ENCODE results near the gene A1BG. TPM values are rescaled to one million over a fixed set of nuclear protein-coding genes. Genes with fewer than 3 reads are reported as not detected.
"Not testable (repeated sequence)": the region's sequence is repeated elsewhere in the genome, so short reads cannot be mapped to it uniquely, and the experiment has no call there.

Gene A1BG
- total and polyA plus RNA-seq, 7 experiments from 2014 or later, result 7.0 to 60.1 (median 16.2) TPM

DNA sequence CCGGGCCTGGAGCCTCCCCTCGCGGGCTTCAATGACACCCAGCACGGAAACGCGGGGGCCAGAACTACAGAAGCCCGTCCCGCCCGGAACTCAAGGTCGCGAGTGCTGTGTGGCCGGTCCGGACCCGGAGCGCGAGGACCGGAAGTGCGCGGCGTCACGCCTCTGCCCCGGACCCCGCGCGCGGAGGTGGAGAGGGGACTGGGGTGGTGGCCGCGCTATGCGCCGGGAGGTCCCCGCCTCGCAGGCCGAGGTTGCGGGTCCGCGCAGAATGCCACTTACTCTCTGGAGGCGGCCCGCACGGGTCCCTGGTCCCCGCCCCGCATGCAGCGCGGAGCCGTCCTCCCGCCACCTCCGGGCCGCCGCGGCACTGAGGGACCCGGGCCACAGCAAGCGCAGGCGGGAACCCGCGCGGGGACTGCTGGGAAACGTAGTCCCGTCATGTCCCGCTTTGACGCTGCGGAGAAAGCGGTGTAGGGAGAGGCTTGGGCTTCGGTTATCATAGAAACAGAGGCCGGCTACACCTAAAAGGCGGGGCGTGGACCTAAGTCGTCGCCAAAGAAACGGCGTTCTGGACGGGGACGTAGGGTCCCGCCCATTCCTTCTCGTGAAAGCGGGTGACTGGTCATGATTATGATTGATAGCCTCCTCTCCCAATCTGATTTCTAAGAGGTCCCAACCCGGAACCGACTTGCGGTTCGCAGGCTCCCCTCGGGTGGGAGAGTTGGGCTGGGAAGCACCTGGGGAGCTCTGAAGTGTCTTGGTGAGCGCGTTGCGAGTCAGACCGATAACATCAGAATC lies 27.6 kb upstream of the A1BG start, which contains the start of gene ZNF837:
Gene ZNF837, minus strand, starts transcription at position 369 of the 798 bp plus-strand sequence. CDS start 11,698 bp downstream, outside the sequence.
- no peaks in the 10 kb centered on the region for H3K27me3 Mint-ChIP-seq
- peak within 1 kb of the TSS; percentile 93 to 97 (median 97) for H3K27ac Mint-ChIP-seq
- intact Hi-C loops (cut with micrococcal nuclease), result loop anchor here (1.0 to 10.0 kb wide), 23 partner anchors 19 to 1100 kb away; partner anchors contain the start of genes ERVK3-1 (in 2 of the 2), ZNF132 (in 2 of the 2), ZNF274 (in 2 of the 2) and ZNF324 (in 2 of the 2)
- ChIA-PET POLR2A (interaction anchor here (0.5 to 3.5 kb wide), 14 partner anchors 10 to 699 kb away, joined by 3 to 34 read pairs (median 4); partner anchors contain the start of genes TRIM28, ZNF132, ZNF497 and ZNF551), CTCF (no interaction called here)
- Histone ChIP-seq H3K36me3 (ENCODE audit: control insufficient read depth in 2 of 3, insufficient read depth in 3 of 3, low read length in 3 of 3) (no peaks in the 10 kb centered on the region), H3K9me3 (ENCODE audit: control insufficient read depth in 2 of 3, low read length in 3 of 3) (no peaks in the 10 kb centered on the region), H3K27me3 (ENCODE audit: control insufficient read depth in 2 of 2, insufficient read depth in 2 of 2, low read length in 2 of 2) (no peaks in the 10 kb centered on the region), H3K4me3 (ENCODE audit: low read length) (peak within 1 kb of the TSS; percentile 97), H3K4me1 (ENCODE audit: control insufficient read depth in 2 of 2, insufficient read depth in 2 of 2, low read length in 2 of 2) (peaks cover 21 to 25% of the 10 kb centered on the region in 2 donors), H3K27ac (ENCODE audit: low read depth, low read length) (peak within 1 kb of the TSS; percentile 96)
- ATAC-seq (peak; percentile 93), DNase-seq (peak; percentile 90 to 100 (median 98))
- peak within 1 kb of the TSS; percentile 87 to 98 (median 91) for H3K4me3 Mint-ChIP-seq
- H3K4me1 Mint-ChIP-seq, result peaks cover 22 to 40% (median 33%) of the 10 kb centered on the region in 7 donors
- peaks cover 0 to 2% (median 0%) of the 10 kb centered on the region in 5 donors for H3K36me3 Mint-ChIP-seq
- H3K9me3 Mint-ChIP-seq, result no peaks in the 10 kb centered on the region

DNA sequence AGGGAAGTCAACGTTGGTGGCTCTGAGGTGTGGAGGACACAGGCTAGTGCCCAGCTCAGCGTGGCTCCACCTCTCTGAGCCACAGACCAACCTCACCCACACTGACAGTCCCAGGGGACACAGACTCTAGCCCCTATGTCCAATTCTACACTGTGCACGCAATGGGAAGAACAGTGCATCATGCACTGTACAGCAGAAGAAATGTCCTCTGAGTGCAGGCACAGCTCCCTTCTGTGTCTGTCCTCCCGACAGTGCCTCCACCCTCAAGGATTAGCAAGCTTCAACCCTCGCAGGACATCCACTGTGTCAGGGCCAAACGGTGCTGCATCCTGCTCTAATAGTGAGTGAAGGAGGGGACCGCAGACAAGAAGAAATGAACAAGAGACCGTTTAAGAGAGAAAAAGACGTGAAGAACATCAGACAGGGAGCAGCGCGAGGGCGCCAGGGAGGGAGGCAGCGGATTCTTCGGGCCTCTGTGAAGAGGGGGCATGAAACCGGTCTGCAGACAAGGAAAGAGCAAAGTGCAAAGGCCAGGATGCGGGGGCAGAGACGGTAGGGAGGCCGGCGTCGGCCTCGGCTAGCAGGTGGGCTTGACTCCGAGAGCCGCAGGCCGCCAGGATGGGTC lies 26.9 kb upstream of the A1BG start:
- no peaks in the 10 kb centered on the region for H3K27me3 Mint-ChIP-seq
- CTCF ChIA-PET, result interaction anchor here (0.8 kb wide), 1 partner anchor 17 kb away, joined by 3 read pairs; the partner anchor contains the start of gene ZNF497

DNA sequence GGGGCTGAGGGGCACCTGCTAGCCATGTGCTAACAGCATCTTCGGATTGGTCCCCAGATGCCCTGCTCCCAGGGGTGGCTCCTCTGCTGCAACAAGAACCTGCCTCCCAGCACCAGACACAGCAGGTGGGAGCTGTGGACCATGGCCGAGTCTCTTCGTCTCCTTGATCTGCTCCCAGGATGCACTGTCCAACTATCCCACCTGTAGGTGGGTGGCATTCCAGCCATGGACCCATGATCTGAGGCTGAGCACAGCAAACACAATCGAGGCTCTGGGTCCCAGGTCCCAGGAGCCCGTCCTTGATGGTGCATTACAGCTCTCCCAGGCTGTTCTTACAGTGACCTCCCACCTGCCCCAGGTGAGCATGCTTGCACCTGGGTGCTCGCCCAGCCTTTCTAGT lies 26.0 kb upstream of the A1BG start:
- DNase-seq, result peak in 1 of 9 donors; percentile 5
- POLR2A ChIA-PET, result interaction anchor here (1.5 to 3.5 kb wide), 2 partner anchors 10 to 16 kb away, joined by 4 to 34 read pairs; partner anchors contain the start of gene ZNF497
- H3K27ac ChIP-seq (ENCODE audit: low read depth, low read length), result no peak overlapping the region
- Mint-ChIP-seq H3K27me3 (no peaks in the 10 kb centered on the region), H3K36me3 (peaks cover 0 to 2% (median 0%) of the 10 kb centered on the region in 5 donors), H3K4me1 (peaks cover 16 to 34% (median 27%) of the 10 kb centered on the region in 7 donors), H3K9me3 (no peaks in the 10 kb centered on the region), H3K4me3 (peak overlapping the region; percentile 87 to 98 (median 91)), H3K27ac (peak overlapping the region in 7 of 9 donors; percentile 93 to 95 (median 94))
- no peak for ATAC-seq
- no peaks in the 10 kb centered on the region for H3K36me3 ChIP-seq (ENCODE audit: control insufficient read depth in 2 of 3, insufficient read depth in 3 of 3, low read length in 3 of 3)
- H3K4me3 ChIP-seq (ENCODE audit: low read length), result no peak overlapping the region
- intact Hi-C loops (cut with micrococcal nuclease), result no loop called here
- CTCF ChIA-PET, result interaction anchor here (0.8 kb wide), 1 partner anchor 16 kb away, joined by 3 read pairs; the partner anchor contains the start of gene ZNF497
- no peaks in the 10 kb centered on the region for H3K27me3 ChIP-seq (ENCODE audit: control insufficient read depth in 2 of 2, insufficient read depth in 2 of 2, low read length in 2 of 2)
- no peaks in the 10 kb centered on the region for H3K9me3 ChIP-seq (ENCODE audit: control insufficient read depth in 2 of 3, low read length in 3 of 3)
- H3K4me1 ChIP-seq (ENCODE audit: control insufficient read depth in 2 of 2, insufficient read depth in 2 of 2, low read length in 2 of 2), result peaks cover 14 to 20% of the 10 kb centered on the region in 2 donors

More for the DNA sequence above, 26.9 kb upstream of the A1BG start:
- Mint-ChIP-seq H3K4me1 (peaks cover 16 to 34% (median 28%) of the 10 kb centered on the region in 7 donors), H3K4me3 (peak overlapping the region; percentile 87 to 98 (median 91)), H3K27ac (peak overlapping the region; percentile 91 to 95 (median 94)), H3K9me3 (no peaks in the 10 kb centered on the region), H3K36me3 (peaks cover 0 to 2% (median 0%) of the 10 kb centered on the region in 5 donors)
- Histone ChIP-seq H3K9me3 (ENCODE audit: control insufficient read depth in 2 of 3, low read length in 3 of 3) (no peaks in the 10 kb centered on the region), H3K27me3 (ENCODE audit: control insufficient read depth in 2 of 2, insufficient read depth in 2 of 2, low read length in 2 of 2) (no peaks in the 10 kb centered on the region), H3K4me1 (ENCODE audit: control insufficient read depth in 2 of 2, insufficient read depth in 2 of 2, low read length in 2 of 2) (peaks cover 14 to 20% of the 10 kb centered on the region in 2 donors), H3K27ac (ENCODE audit: low read depth, low read length) (peak overlapping the region; percentile 96), H3K36me3 (ENCODE audit: control insufficient read depth in 2 of 3, insufficient read depth in 3 of 3, low read length in 3 of 3) (no peaks in the 10 kb centered on the region), H3K4me3 (ENCODE audit: low read length) (peak overlapping the region; percentile 97)
- DNase-seq (no peak), ATAC-seq (no peak)
- POLR2A ChIA-PET, result interaction anchor here (0.7 to 3.5 kb wide), 4 partner anchors 10 to 121 kb away, joined by 3 to 34 read pairs (median 4); partner anchors contain the start of genes ZNF497 and ZNF584
- intact Hi-C loops (cut with micrococcal nuclease), result loop anchor here (2.0 to 10.0 kb wide), 5 partner anchors 33 to 1099 kb away; partner anchors contain the start of genes ZNF324 (in 1 of the 2), ZNF417 (in 1 of the 2), ZNF419 (in 1 of the 2) and ZNF460 (in 1 of the 2)

DNA sequence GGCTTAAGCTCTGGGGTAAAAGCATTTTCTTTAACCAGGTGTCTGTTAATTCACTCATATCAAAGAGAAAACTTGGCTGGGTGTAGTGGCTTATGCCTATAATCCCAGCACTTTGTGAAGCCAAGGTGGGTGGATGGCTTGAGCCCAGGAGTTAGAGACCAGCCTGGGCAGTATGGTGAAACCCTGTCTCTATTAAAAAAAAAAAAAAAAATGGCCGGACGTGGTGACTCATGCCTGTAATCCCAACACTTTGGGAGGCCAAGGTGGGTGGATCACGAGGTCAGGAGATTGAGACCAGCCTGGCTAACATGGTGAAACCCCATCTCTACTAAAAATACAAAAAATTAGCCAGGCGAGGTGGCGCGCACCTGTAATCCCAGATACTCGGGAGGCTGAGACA lies 23.4 kb upstream of the A1BG start:
- H3K9me3 Mint-ChIP-seq; H3K27ac Mint-ChIP-seq; H3K36me3 ChIP-seq (ENCODE audit: control insufficient read depth in 2 of 3, insufficient read depth in 3 of 3, low read length in 3 of 3); H3K36me3 Mint-ChIP-seq; H3K27me3 Mint-ChIP-seq; POLR2A ChIA-PET; H3K4me3 ChIP-seq (ENCODE audit: low read length); H3K27me3 ChIP-seq (ENCODE audit: control insufficient read depth in 2 of 2, insufficient read depth in 2 of 2, low read length in 2 of 2); DNase-seq; H3K27ac ChIP-seq (ENCODE audit: low read depth, low read length); H3K4me3 Mint-ChIP-seq; CTCF ChIA-PET; intact Hi-C loops (cut with micrococcal nuclease); ATAC-seq; H3K9me3 ChIP-seq (ENCODE audit: control insufficient read depth in 2 of 3, low read length in 3 of 3): not testable (repeated sequence)
- H3K4me1 ChIP-seq (ENCODE audit: control insufficient read depth in 2 of 2, insufficient read depth in 2 of 2, low read length in 2 of 2), result peaks cover 11 to 15% of the 10 kb centered on the region in 2 donors
- H3K4me1 Mint-ChIP-seq, result peaks cover 11 to 24% (median 20%) of the 10 kb centered on the region in 7 donors

DNA sequence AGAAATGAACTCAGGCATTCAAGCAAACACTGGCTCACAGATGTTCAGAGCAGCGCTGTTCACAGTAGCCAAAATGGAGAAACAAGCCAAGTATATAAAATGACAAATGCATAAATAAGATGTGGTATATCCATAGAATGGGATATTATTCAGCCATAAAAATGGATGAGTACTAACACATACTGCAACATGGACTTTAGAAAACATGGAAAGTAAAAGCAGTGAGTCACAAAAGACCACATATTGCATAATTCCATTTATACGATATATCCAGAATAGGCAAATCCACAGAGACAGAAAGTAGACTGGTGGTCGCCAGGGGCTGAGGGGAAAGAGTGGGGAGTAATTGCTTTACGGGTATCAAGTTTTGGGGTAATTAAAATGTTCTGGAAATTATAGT lies 20.9 kb upstream of the A1BG start:
- CTCF ChIA-PET, result no interaction called here
- no peaks in the 10 kb centered on the region for H3K9me3 ChIP-seq (ENCODE audit: control insufficient read depth in 2 of 3, low read length in 3 of 3)
- no peak overlapping the region for H3K4me3 ChIP-seq (ENCODE audit: low read length)
- H3K27me3 Mint-ChIP-seq, result no peaks in the 10 kb centered on the region
- no peak overlapping the region for H3K27ac Mint-ChIP-seq
- no peaks in the 10 kb centered on the region for H3K36me3 ChIP-seq (ENCODE audit: control insufficient read depth in 2 of 3, insufficient read depth in 3 of 3, low read length in 3 of 3)
- ATAC-seq (no peak), DNase-seq (no peak)
- POLR2A ChIA-PET, result interaction anchor here (1.9 kb wide), 1 partner anchor 11 kb away, joined by 13 read pairs; the partner anchor contains the start of gene ZNF497
- H3K9me3 Mint-ChIP-seq, result no peaks in the 10 kb centered on the region
- no peaks in the 10 kb centered on the region for H3K4me1 ChIP-seq (ENCODE audit: control insufficient read depth in 2 of 2, insufficient read depth in 2 of 2, low read length in 2 of 2)
- H3K4me3 Mint-ChIP-seq, result no peak overlapping the region
- intact Hi-C loops (cut with micrococcal nuclease), result no loop called here
- H3K36me3 Mint-ChIP-seq, result peaks cover 0 to 4% (median 0%) of the 10 kb centered on the region in 5 donors
- H3K27ac ChIP-seq (ENCODE audit: low read depth, low read length), result no peak overlapping the region
- no peaks in the 10 kb centered on the region for H3K27me3 ChIP-seq (ENCODE audit: control insufficient read depth in 2 of 2, insufficient read depth in 2 of 2, low read length in 2 of 2)
- peaks cover 0 to 8% (median 4%) of the 10 kb centered on the region in 7 donors for H3K4me1 Mint-ChIP-seq
